ENCODE data around the gene BMPER. TPM values are rescaled to one million over a fixed set of nuclear protein-coding genes. Genes with fewer than 3 reads are reported as not detected.

BMPER gene
- total RNA-seq, 1 experiment from 2014 or later, result not detected

DNA sequence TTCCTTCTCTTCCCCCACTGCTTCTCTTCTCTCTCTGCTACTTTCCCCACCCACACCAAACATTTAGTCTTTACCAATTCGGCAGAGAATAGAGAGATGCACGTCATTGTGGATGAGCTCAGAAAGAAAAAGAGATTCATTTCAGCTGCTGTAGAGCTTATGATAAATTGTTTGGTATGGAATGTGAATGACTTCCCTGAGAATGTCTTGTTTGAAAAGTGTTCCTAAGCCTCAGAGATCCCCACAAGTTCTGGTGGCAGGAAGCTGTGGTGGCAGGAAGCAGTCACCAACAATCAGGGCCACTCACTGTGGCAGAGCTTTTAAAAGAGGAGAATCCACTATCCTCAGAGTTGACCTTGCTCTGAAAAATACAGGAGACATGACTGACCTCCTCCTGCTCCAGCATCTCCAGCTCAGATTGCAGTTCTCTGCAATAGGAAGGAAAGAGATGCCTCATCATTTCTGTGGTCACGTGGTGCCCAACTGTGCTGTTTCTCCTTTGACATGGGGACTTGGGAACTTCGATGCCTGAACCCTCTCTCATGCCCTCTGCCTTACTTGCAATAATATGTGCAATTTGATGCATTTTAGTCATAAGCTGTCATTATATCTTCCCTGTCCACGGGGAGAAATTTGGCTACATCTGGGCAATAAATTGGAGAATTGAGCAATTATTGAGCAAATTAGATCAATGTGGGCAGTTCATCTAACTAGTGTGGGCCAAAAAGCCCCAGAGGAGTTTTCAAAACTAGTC lies 76.5 kb downstream of the BMPER start:
- intact Hi-C loops (cut with micrococcal nuclease; ENCODE audit: unreplicated experiment), result no loop called here
- ATAC-seq, result no peak
- no peaks in the 10 kb centered on the region for H3K36me3 ChIP-seq (ENCODE audit: control insufficient read depth, insufficient read depth, low read length)
- POLR2A ChIA-PET, result no interaction called here
- H3K27ac ChIP-seq (ENCODE audit: low read length), result no peak overlapping the region
- CTCF ChIA-PET, result interaction anchor here (0.5 kb wide), 1 partner anchor 77 kb away, joined by 6 read pairs; no protein-coding TSS in a partner anchor
- no peaks in the 10 kb centered on the region for H3K9me3 ChIP-seq (ENCODE audit: control insufficient read depth, insufficient read depth, low read depth, low read length)
- DNase-seq (ENCODE audit: low read depth, low spot score), result no peak
- in situ Hi-C loops (cut with HindIII; ENCODE audit: low pct_unique_long_range_greater_than_20kb, low sequenced_read_pairs), result no loop called here
- no peaks in the 10 kb centered on the region for H3K4me1 ChIP-seq (ENCODE audit: control insufficient read depth, insufficient read depth, low read length)
- H3K27me3 ChIP-seq (ENCODE audit: control insufficient read depth, insufficient read depth, low read length), result no peaks in the 10 kb centered on the region
- no peak overlapping the region for H3K4me3 ChIP-seq (ENCODE audit: low read depth in 2 of 2, low read length in 2 of 2)
- no peak for TF ChIP-seq SIN3A (IDR thresholded peaks at IDR 0.05; ENCODE audit: borderline replicate concordance, insufficient read depth, low read depth, low read length)
- no peak for TF ChIP-seq TCF7L2 (IDR thresholded peaks at IDR 0.05; ENCODE audit: low read depth, low read length)
- no peak for TF ChIP-seq CTCF (IDR thresholded peaks at IDR 0.05)
- no peak for TF ChIP-seq REST (IDR thresholded peaks at IDR 0.05; ENCODE audit: insufficient read depth in 1 of 2, low read depth in 2 of 2, low read length in 1 of 2)
- TF ChIP-seq POLR2AphosphoS5 (IDR thresholded peaks at IDR 0.05; ENCODE audit: low read depth, low read length), result no peak
- no TSS peak for BruUV-seq (replicated peaks)

- Histone ChIP-seq H3K36me3 (ENCODE audit: control insufficient read depth, insufficient read depth, low read length) (no peaks in the 10 kb centered on the region), H3K4me3 (ENCODE audit: low read depth in 2 of 2, low read length in 2 of 2) (no peak overlapping the region), H3K4me1 (ENCODE audit: control insufficient read depth, insufficient read depth, low read length) (peaks cover 2% of the 10 kb centered on the region; the same call in 1 of the 2 replicates), H3K27me3 (ENCODE audit: control insufficient read depth, insufficient read depth, low read length) (no peaks in the 10 kb centered on the region), H3K27ac (ENCODE audit: low read length) (no peak overlapping the region), H3K9me3 (ENCODE audit: control insufficient read depth, insufficient read depth, low read depth, low read length) (no peaks in the 10 kb centered on the region)
- ChIA-PET CTCF (no interaction called here), POLR2A (no interaction called here)
- BruUV-seq (replicated peaks), result no TSS peak
- DNase-seq (ENCODE audit: low read depth, low spot score) (no peak), ATAC-seq (no peak)
- TF ChIP-seq POLR2AphosphoS5 (IDR thresholded peaks at IDR 0.05; ENCODE audit: low read depth, low read length) (no peak), CTCF (IDR thresholded peaks at IDR 0.05) (peak; percentile 19; the same call in 1 of the 2 replicates), REST (IDR thresholded peaks at IDR 0.05; ENCODE audit: insufficient read depth in 1 of 2, low read depth in 2 of 2, low read length in 1 of 2) (no peak)
- intact Hi-C loops (cut with micrococcal nuclease; ENCODE audit: unreplicated experiment), result no loop called here
- in situ Hi-C loops (cut with HindIII; ENCODE audit: low pct_unique_long_range_greater_than_20kb, low sequenced_read_pairs), result no loop called here
These were observed 77.1 kb downstream of the BMPER start for GRCh38 chr7:33982425-33982786.
